Measurements from ENCODE around the gene PIBF1. TPM values are rescaled to one million over a fixed set of nuclear protein-coding genes. Genes with fewer than 3 reads are reported as not detected.

Gene PIBF1
- total RNA-seq, 1 donor from 2014 or later: 32.5 TPM

DNA sequence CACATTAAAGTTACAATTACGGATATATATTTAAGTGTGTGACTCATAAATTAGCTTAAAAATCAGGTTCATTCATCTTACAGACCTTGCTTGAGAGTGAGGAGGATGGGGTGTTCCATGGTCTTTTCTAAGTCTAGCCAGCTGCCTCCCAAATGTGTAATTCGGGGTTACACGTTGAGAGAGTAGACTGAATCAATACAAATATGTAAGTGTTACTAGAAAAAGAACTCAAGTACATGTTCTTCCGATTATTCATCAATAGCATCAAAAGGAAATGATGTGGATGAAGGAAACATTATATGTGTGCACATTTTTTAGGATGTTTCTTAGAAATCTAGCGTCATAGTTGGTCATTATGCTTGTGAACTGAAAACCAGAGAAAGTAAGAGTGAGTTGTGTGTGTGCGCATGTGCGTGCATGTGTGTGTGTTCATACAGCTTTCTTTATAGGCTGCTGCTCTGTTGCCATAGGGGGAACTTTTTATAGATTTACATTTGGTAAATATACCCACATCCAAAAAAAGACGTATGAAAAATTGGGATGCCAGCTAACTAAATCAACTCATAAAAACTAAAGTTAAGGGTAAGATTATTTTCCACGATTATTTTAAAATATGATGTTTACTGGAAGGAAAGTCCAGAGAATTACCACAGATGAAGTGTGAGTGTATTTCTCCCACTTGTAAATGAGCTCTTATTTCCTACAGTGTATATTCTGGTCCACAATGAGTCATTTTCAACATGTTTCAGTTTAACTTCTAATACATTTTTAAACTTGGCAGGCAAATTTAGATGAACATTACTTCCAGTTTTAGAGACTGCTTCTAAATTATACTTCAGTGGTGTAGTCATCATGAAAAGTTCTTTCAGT lies 82.4 kb downstream of the PIBF1 start:
- no peak for DNase-seq (ENCODE audit: extremely low spot score, unreplicated experiment)
- Mint-ChIP-seq H3K36me3 (peaks cover 29% of the 10 kb centered on the region), H3K27ac (no peak overlapping the region), H3K9me3 (no peaks in the 10 kb centered on the region), H3K27me3 (no peaks in the 10 kb centered on the region), H3K4me1 (ENCODE audit: unreplicated experiment) (no peaks in the 10 kb centered on the region), H3K4me3 (no peak overlapping the region)
- TF ChIP-seq, protein P1, sequence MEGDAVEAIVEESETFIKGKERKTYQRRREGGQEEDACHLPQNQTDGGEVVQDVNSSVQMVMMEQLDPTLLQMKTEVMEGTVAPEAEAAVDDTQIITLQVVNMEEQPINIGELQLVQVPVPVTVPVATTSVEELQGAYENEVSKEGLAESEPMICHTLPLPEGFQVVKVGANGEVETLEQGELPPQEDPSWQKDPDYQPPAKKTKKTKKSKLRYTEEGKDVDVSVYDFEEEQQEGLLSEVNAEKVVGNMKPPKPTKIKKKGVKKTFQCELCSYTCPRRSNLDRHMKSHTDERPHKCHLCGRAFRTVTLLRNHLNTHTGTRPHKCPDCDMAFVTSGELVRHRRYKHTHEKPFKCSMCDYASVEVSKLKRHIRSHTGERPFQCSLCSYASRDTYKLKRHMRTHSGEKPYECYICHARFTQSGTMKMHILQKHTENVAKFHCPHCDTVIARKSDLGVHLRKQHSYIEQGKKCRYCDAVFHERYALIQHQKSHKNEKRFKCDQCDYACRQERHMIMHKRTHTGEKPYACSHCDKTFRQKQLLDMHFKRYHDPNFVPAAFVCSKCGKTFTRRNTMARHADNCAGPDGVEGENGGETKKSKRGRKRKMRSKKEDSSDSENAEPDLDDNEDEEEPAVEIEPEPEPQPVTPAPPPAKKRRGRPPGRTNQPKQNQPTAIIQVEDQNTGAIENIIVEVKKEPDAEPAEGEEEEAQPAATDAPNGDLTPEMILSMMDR (conservative IDR thresholded peaks at IDR 0.05): no peak

DNA sequence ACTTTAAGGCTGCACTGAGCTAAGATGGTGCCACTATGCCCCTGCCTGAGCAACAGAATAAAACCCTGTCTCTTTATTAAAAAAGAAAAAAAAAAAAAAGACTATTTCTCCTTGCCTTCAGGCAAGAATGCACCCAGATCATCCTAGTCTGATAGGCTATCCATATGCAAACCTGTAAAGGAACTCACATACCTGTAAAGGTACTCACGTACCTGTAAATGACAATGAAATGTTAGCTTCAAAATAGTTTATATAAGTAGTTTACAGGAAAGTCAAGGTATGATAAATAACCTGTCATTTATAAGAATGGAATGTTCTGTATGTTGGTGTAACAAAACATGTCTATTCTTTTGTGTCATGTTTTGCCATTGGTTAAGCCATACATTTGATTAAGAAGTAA lies 86.3 kb downstream of the PIBF1 start:
- no peak for DNase-seq (ENCODE audit: extremely low spot score, unreplicated experiment)
- Mint-ChIP-seq H3K27ac (no peak overlapping the region), H3K9me3 (no peaks in the 10 kb centered on the region), H3K4me1 (ENCODE audit: unreplicated experiment) (no peaks in the 10 kb centered on the region), H3K27me3 (no peaks in the 10 kb centered on the region), H3K4me3 (no peak overlapping the region), H3K36me3 (peaks cover 28% of the 10 kb centered on the region)
- TF ChIP-seq, protein P1 (conservative IDR thresholded peaks at IDR 0.05): no peak

DNA sequence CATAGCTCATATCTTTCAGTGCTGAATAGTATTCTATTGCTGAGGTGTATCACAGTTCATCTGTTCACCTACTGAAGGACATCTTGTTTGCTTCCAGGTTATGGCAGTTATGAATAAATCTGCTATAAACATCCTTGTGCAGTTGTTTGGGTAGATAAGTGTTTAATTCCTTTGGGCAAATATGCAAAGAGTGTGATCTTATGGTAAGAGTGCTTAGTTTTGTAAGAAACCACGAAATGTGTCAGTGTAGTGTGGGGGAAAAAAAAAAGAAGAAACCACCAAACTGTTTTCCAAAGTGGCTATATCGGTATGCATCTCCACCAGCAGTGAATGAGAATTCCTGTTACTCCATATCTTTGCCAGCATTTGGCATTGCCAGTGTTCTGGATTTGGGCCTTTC lies 93.3 kb downstream of the PIBF1 start:
- TF ChIP-seq, protein P1 (conservative IDR thresholded peaks at IDR 0.05): no peak
- Mint-ChIP-seq H3K4me1 (ENCODE audit: unreplicated experiment) (no peaks in the 10 kb centered on the region), H3K4me3 (no peak overlapping the region), H3K27me3 (no peaks in the 10 kb centered on the region), H3K9me3 (peaks cover 12% of the 10 kb centered on the region), H3K27ac (no peak overlapping the region), H3K36me3 (peaks cover 52% of the 10 kb centered on the region)
- DNase-seq (ENCODE audit: extremely low spot score, unreplicated experiment): no peak

DNA sequence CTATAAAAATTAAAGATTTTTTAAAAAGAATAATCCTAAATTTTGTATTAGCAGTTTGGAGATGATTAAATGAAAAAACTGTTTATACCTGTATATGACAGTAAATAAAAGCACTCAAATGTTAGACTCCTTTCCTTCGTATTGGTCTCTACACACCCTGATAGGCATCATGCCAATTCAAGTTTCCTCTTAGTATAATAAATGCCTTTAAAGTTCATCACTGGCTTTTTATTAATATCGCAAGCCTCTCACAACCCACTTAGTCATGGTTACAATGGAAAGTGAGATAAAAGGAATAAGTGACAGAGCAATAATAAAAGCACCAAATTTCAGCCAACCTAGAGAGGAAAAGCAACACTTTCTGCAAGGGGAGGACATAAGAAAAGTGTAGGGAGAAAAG lies 102.2 kb downstream of the PIBF1 start:
- no peak overlapping the region for H3K27ac Mint-ChIP-seq
- TF ChIP-seq, protein P1 (conservative IDR thresholded peaks at IDR 0.05): no peak
- H3K9me3 Mint-ChIP-seq: peaks cover 10% of the 10 kb centered on the region
- no peaks in the 10 kb centered on the region for H3K27me3 Mint-ChIP-seq
- peaks cover 43% of the 10 kb centered on the region for H3K36me3 Mint-ChIP-seq
- H3K4me3 Mint-ChIP-seq: no peak overlapping the region
- H3K4me1 Mint-ChIP-seq (ENCODE audit: unreplicated experiment): no peaks in the 10 kb centered on the region
- no peak for DNase-seq (ENCODE audit: extremely low spot score, unreplicated experiment)

DNA sequence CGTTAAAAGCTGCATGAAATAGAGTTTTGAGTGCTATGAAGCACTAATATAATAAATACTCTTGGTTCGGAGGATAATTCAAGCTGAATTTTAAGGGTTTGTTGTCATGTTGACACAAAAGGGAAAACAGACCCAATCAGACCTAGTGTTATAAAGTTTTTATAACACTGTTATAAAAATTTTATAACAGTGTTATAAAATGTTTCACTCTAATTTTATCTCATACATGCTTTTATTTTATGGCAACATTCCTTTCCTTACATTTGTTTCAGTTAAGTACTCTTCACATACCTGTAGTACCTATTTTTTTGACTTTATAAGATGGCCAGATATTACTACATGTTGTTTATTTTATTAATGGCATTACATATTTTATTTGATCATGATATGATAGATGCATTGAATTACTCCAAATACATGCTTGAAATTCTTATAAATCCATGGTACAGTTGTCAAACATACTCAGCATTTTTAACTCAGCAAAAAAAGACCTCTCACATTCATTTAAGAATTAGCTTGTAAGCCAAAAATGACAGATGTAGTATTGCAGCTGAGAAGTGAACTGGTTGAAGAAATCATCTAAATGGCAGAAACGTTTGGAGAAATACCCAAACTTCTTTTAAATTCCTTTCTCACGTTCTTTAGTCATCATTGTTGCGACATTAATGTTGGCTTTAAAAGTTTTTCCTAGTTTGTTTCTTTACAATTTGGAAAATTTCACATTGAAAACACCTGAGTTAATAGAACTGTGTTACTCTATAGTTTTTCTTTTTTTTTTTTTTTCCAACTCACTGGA lies 104.5 kb downstream of the PIBF1 start:
- no peaks in the 10 kb centered on the region for H3K4me1 Mint-ChIP-seq (ENCODE audit: unreplicated experiment)
- no peak for DNase-seq (ENCODE audit: extremely low spot score, unreplicated experiment)
- peaks cover 5% of the 10 kb centered on the region for H3K9me3 Mint-ChIP-seq
- TF ChIP-seq, protein P1 (conservative IDR thresholded peaks at IDR 0.05): no peak
- H3K27me3 Mint-ChIP-seq: no peaks in the 10 kb centered on the region
- no peak overlapping the region for H3K4me3 Mint-ChIP-seq
- H3K36me3 Mint-ChIP-seq: peaks cover 35% of the 10 kb centered on the region
- H3K27ac Mint-ChIP-seq: no peak overlapping the region

All from type B pancreatic cell (in vitro differentiated cells).